IMR-90 (cell line): ENCODE measurements around the gene KRTAP10-1. TPM values are rescaled to one million over a fixed set of nuclear protein-coding genes. Genes with fewer than 3 reads are reported as not detected.

Source experiments
- ATAC-seq: fragments of 200-7000 bp; cut with Tn5 transposase; 2 replicates; pipeline ENCODE4 v1.9.1; 2020; ENCODE audit warnings: low read depth, mild to moderate bottlenecking, moderate library complexity
- BruUV-seq: library from RNA; stranded (reverse); fragments of 400-500 nt; replicated peaks from 2 replicates; lab custom pipeline; 2021; lab: Mats Ljungman, UMichigan
- CTCF ChIA-PET: fragments of 300-600 bp; formaldehyde crosslinking; extraction: SDS; loops from one replicate; lab custom pipeline; 2021; ENCODE audit warnings: antibody characterized with exemption; lab: Yijun Ruan, JAX
- POLR2A ChIA-PET: fragments of 300-600 bp; sonication (Branson Sonifier 250); formaldehyde crosslinking; loops from one replicate; lab custom pipeline; 2022; ENCODE audit warnings: antibody characterized with exemption; ENCODE audit not compliant: unreplicated experiment; lab: Charles Lee
- DNase-seq: peaks from one replicate; pipeline ENCODE4 v3.0.0; 2013
- H2AFZ ChIP-seq: replicated peaks from 2 replicates; pipeline ENCODE3; 2013; ENCODE audit warnings: low read length, mild to moderate bottlenecking; ENCODE audit not compliant: poor library complexity
- H2AK5ac ChIP-seq: 2 replicates; pipeline ENCODE4 v1.6.1; 2013; ENCODE audit warnings: low read depth, low read length, inconsistent platforms
- H2AK9ac ChIP-seq: replicated peaks from 2 replicates; pipeline ENCODE3; 2013; ENCODE audit warnings: mild to moderate bottlenecking, low read depth, low read length, moderate library complexity; ENCODE audit not compliant: poor library complexity
- H2BK120ac ChIP-seq: 2 replicates; pipeline ENCODE4 v1.6.1; 2013; ENCODE audit warnings: low read depth, low read length, inconsistent platforms
- H2BK15ac ChIP-seq: 3 replicates; pipeline ENCODE4 v1.6.1; 2013; ENCODE audit warnings: low read depth, low read length, inconsistent platforms
- H2BK20ac ChIP-seq: 2 replicates; pipeline ENCODE4 v1.6.1; 2013; ENCODE audit warnings: low read depth, mild to moderate bottlenecking, inconsistent platforms, low read length, moderate library complexity
- H2BK5ac ChIP-seq: 2 replicates; pipeline ENCODE4 v1.6.1; 2013; ENCODE audit warnings: mild to moderate bottlenecking, low read depth, low read length, inconsistent platforms; ENCODE audit not compliant: poor library complexity, severe bottlenecking
- H3K14ac ChIP-seq: replicated peaks from 2 replicates; pipeline ENCODE4 v1.6.1; 2013; ENCODE audit warnings: low read depth, low read length, inconsistent platforms
- H3K18ac ChIP-seq: 2 replicates; pipeline ENCODE4 v1.6.1; 2013; ENCODE audit warnings: low read depth, low read length, control low read depth
- H3K23ac ChIP-seq: 2 replicates; pipeline ENCODE4 v1.6.1; 2013; ENCODE audit warnings: low read depth, low read length, inconsistent platforms
- H3K27ac ChIP-seq: 2 replicates; pipeline ENCODE4 v1.5.1; 2013; ENCODE audit warnings: mild to moderate bottlenecking, control low read depth, low read length; ENCODE audit not compliant: insufficient read depth
- H3K27me3 ChIP-seq: 2 replicates; pipeline ENCODE4 v1.6.1; 2013; ENCODE audit warnings: low read length; ENCODE audit not compliant: control insufficient read depth, insufficient read depth
- H3K36me3 ChIP-seq: 2 replicates; pipeline ENCODE4 v1.6.1; 2013; ENCODE audit warnings: low read length, mixed read lengths; ENCODE audit not compliant: control insufficient read depth, insufficient read depth
- H3K4ac ChIP-seq: 2 replicates; pipeline ENCODE4 v1.6.1; 2013; ENCODE audit warnings: low read depth, low read length, inconsistent platforms
- H3K4me1 ChIP-seq: 2 replicates; pipeline ENCODE4 v1.6.1; 2013; ENCODE audit warnings: low read length, mixed read lengths; ENCODE audit not compliant: control insufficient read depth, insufficient read depth
- H3K4me2 ChIP-seq: 2 replicates; pipeline ENCODE4 v1.6.1; 2013; ENCODE audit warnings: low read depth, mild to moderate bottlenecking, control low read depth, low read length, moderate library complexity
- H3K4me3 ChIP-seq: 2 replicates; pipeline ENCODE4 v1.5.1; 2013; ENCODE audit warnings: low read depth, mild to moderate bottlenecking, control low read depth, low read length, moderate library complexity; ENCODE audit not compliant: insufficient read depth
- H3K56ac ChIP-seq: 2 replicates; pipeline ENCODE4 v1.6.1; 2013; ENCODE audit warnings: low read length, inconsistent platforms; ENCODE audit not compliant: insufficient read depth; ENCODE audit errors: extremely low read depth
- H3K79me1 ChIP-seq, 2 experiments: 2 replicates each; pipeline ENCODE4 v1.6.1; 2013; ENCODE audit warnings: low read length in 2 of 2, inconsistent platforms in 1 of 2, low read depth in 1 of 2
- H3K9ac ChIP-seq: 2 replicates; pipeline ENCODE4 v1.6.1; 2013; ENCODE audit warnings: low read depth, low read length, control low read depth
- H3K9me1 ChIP-seq: 2 replicates; pipeline ENCODE4 v1.6.1; 2013; ENCODE audit warnings: low read length, inconsistent platforms; ENCODE audit not compliant: insufficient read depth
- H3K9me3 ChIP-seq: 2 replicates; pipeline ENCODE4 v1.6.1; 2013; ENCODE audit warnings: low read length; ENCODE audit not compliant: control insufficient read depth, insufficient read depth
- H4K20me1 ChIP-seq: 2 replicates; pipeline ENCODE4 v1.6.1; 2013; ENCODE audit warnings: low read length, inconsistent platforms; ENCODE audit not compliant: insufficient read depth
- H4K5ac ChIP-seq: 2 replicates; pipeline ENCODE4 v1.6.1; 2013; ENCODE audit warnings: mild to moderate bottlenecking, low read depth, low read length, control low read depth
- H4K8ac ChIP-seq, 2 experiments: 2 replicates each; pipeline ENCODE4 v1.6.1; 2013; ENCODE audit warnings: low read depth in 2 of 2, low read length in 2 of 2, control low read depth in 1 of 2, inconsistent platforms in 1 of 2
- H4K91ac ChIP-seq: 2 replicates; pipeline ENCODE4 v1.6.1; 2013; ENCODE audit warnings: low read depth, low read length, inconsistent platforms; ENCODE audit not compliant: insufficient read depth
- BHLHE40 ChIP-seq: fragments of 150-350 bp; IDR thresholded peaks from 2 replicates; pipeline ENCODE4 v1.6.1; 2016; ENCODE audit warnings: mild to moderate bottlenecking, low read depth, low read length
- CEBPB ChIP-seq: IDR thresholded peaks from 2 replicates; pipeline ENCODE4 v1.6.1; 2012; ENCODE audit warnings: low read depth, low read length, improper control_type of control experiment
- CHD1 ChIP-seq: IDR thresholded peaks from 2 replicates; pipeline ENCODE4 v1.6.1; 2012; ENCODE audit warnings: low read depth, low read length, improper control_type of control experiment
- CTCF ChIP-seq: conservative IDR thresholded peaks from 2 replicates; pipeline ENCODE4 v1.5.1; 2012; ENCODE audit warnings: mild to moderate bottlenecking, low read depth, low read length, improper control_type of control experiment
- ELK1 ChIP-seq: fragments of 150-350 bp; IDR thresholded peaks from 2 replicates; pipeline ENCODE4 v1.6.1; 2016; ENCODE audit warnings: low read depth, mild to moderate bottlenecking, low read length, moderate library complexity, borderline replicate concordance
- FOS ChIP-seq: fragments of 150-350 bp; IDR thresholded peaks from 2 replicates; pipeline ENCODE4 v1.6.1; 2016; ENCODE audit warnings: low read depth, low read length
- MAFK ChIP-seq: IDR thresholded peaks from 2 replicates; pipeline ENCODE4 v1.6.1; 2012; ENCODE audit warnings: low read depth, low read length, improper control_type of control experiment
- MAZ ChIP-seq: IDR thresholded peaks from 2 replicates; pipeline ENCODE4 v1.6.1; 2012; ENCODE audit warnings: low read depth, mild to moderate bottlenecking, low read length, improper control_type of control experiment, moderate library complexity, borderline replicate concordance
- MXI1 ChIP-seq: IDR thresholded peaks from 2 replicates; pipeline ENCODE4 v1.6.1; 2012; ENCODE audit warnings: low read depth, mild to moderate bottlenecking, low read length, moderate library complexity, borderline replicate concordance
- NFE2L2 ChIP-seq: fragments of 150-350 bp; IDR thresholded peaks from 2 replicates; pipeline ENCODE4 v1.6.1; 2016; ENCODE audit warnings: low read depth, mild to moderate bottlenecking, low read length
- POLR2A ChIP-seq: IDR thresholded peaks from 2 replicates; pipeline ENCODE4 v1.6.1; 2012; ENCODE audit warnings: mild to moderate bottlenecking, low read depth, low read length
- RAD21 ChIP-seq: IDR thresholded peaks from 2 replicates; pipeline ENCODE4 v1.6.1; 2012; ENCODE audit warnings: low read length, improper control_type of control experiment
- RCOR1 ChIP-seq: IDR thresholded peaks from 2 replicates; pipeline ENCODE4 v1.6.1; 2012; ENCODE audit warnings: mild to moderate bottlenecking, low read length, improper control_type of control experiment; ENCODE audit not compliant: insufficient replicate concordance
- RFX5 ChIP-seq: IDR thresholded peaks from 2 replicates; pipeline ENCODE4 v1.8.0; 2012; ENCODE audit warnings: low read depth, mild to moderate bottlenecking, low read length, moderate library complexity
- SMC3 ChIP-seq: fragments of 150-350 bp; IDR thresholded peaks from 2 replicates; pipeline ENCODE4 v1.6.1; 2016; ENCODE audit warnings: low read depth, mild to moderate bottlenecking, antibody characterized with exemption, low read length, moderate library complexity
- USF2 ChIP-seq: fragments of 150-350 bp; IDR thresholded peaks from 2 replicates; pipeline ENCODE4 v1.6.1; 2017; ENCODE audit warnings: mild to moderate bottlenecking, antibody characterized with exemption, low read length, low read depth
- WGBS, 2 experiments: methylation state at CpG; one replicate each; pipeline versions ENCODE4 v1.1.5 to v1.1.7; 2013; ENCODE audit warnings: missing lambda C conversion rate in 2 of 2; ENCODE audit not compliant: insufficient read length in 1 of 2; ENCODE audit errors: extremely low coverage in 2 of 2; 5-methylcytosine and 5-hydroxymethylcytosine counted together
- dilution Hi-C: fragments of 300-500 bp; cut with HindIII; formaldehyde crosslinking; loops from one replicate; pipeline ENCODE4 v1.14.3; 2018; ENCODE audit warnings: low sequenced_read_pairs; ENCODE audit not compliant: unreplicated experiment
- in situ Hi-C: fragments of 300-500 bp; cut with MboI; formaldehyde crosslinking; loops from 3 replicates; pipeline ENCODE4 v1.14.3; 2019; ENCODE audit warnings: low sequenced_read_pairs, inconsistent platforms, mixed read lengths
- intact Hi-C: fragments of 100-400 bp; cut with micrococcal nuclease; formaldehyde crosslinking; loops from 2 replicates; pipeline ENCODE4 v1.10.0; 2022
- polyA plus RNA-seq, 3 experiments: library from polyadenylated mRNA; depleted of rRNA; stranded (reverse); fragments of >200 nt; gene quantifications; 2 replicates each; pipeline ENCODE4 v1.2.3, GENCODE V29; 2012; ENCODE audit warnings: low replicate concordance in 1 of 3
- total RNA-seq: library from RNA; depleted of rRNA; stranded (reverse); fragments of >200 nt; gene quantifications from 2 replicates; pipeline ENCODE4 v1.2.3, GENCODE V29; 2012

KRTAP10-1 gene
- total and polyA plus RNA-seq, 2 of the 4 experiments (the other 2 are of a cell fraction) = not detected

- Histone ChIP-seq H4K20me1 (no peaks in the 10 kb centered on the region), H3K9ac (no peak overlapping the region), H3K36me3 (no peaks in the 10 kb centered on the region), H3K9me1 (no peaks in the 10 kb centered on the region), H2BK20ac (no peak overlapping the region), H2BK120ac (no peak overlapping the region), H3K4me2 (no peak overlapping the region), H3K27ac (no peak overlapping the region), H3K14ac (no peak overlapping the region), H4K8ac (no peak overlapping the region), H2BK15ac (no peak overlapping the region), H2AK5ac (no peak overlapping the region), H3K18ac (no peak overlapping the region), H3K4me1 (no peaks in the 10 kb centered on the region), H3K27me3 (no peaks in the 10 kb centered on the region; the same call in 1 of the 2 replicates), H3K9me3 (peaks cover 11% of the 10 kb centered on the region), H3K4me3 (no peak overlapping the region), H3K79me1 (no peaks in the 10 kb centered on the region), H3K56ac (no peak overlapping the region), H2AFZ (no peak overlapping the region), H2BK5ac (no peak overlapping the region), H4K91ac (no peak overlapping the region), H2AK9ac (no peak overlapping the region), H3K4ac (no peak overlapping the region), H4K5ac (no peak overlapping the region), H3K23ac (no peak overlapping the region)
- no peak for DNase-seq
- in situ Hi-C loops = no loop called here
- no peak for TF ChIP-seq NFE2L2
- TF ChIP-seq MAZ = no peak
- no peak for TF ChIP-seq POLR2A
- no peak for TF ChIP-seq RAD21
- no peak for TF ChIP-seq MAFK
- no peak for TF ChIP-seq RFX5
- TF ChIP-seq MXI1 = no peak
- TF ChIP-seq RCOR1 = no peak
- TF ChIP-seq USF2 = no peak
- no peak for TF ChIP-seq CTCF
- TF ChIP-seq CHD1 = no peak
- no peak for TF ChIP-seq FOS
- no peak for TF ChIP-seq ELK1
- TF ChIP-seq SMC3 = no peak
- no peak for TF ChIP-seq CEBPB
- no peak for TF ChIP-seq BHLHE40
- POLR2A ChIA-PET = no interaction called here
- dilution Hi-C loops = no loop called here
- intact Hi-C loops = no loop called here
- no peak for ATAC-seq
- CTCF ChIA-PET = no interaction called here
- no TSS peak for BruUV-seq
- 42% methylated on average over 4 of the region's 7 CpGs; no CpG with 5 or more reads in 1 of the 2 experiments for WGBS, 2 experiments
Measured at GRCh38 chr21:44579833-44580144, 39.8 kb upstream of the KRTAP10-1 start.
